K562 (cell line): ENCODE results near the gene GP1BB. TPM values are rescaled to one million over a fixed set of nuclear protein-coding genes. Genes with fewer than 3 reads are reported as not detected.

Source experiments
- CHCHD3 ChIP-seq: fragments of 250-450 bp; sonication (Bioruptor Pico); IDR thresholded peaks from 2 replicates; pipeline ENCODE4 v2.1.2; 2022; ENCODE audit warnings: mild to moderate bottlenecking
- ETV6 ChIP-seq, 3 experiments: fragments of 150-350 bp in 1 of 3; sonication (generic) in 1 of 3; formaldehyde crosslinking in 1 of 3; IDR thresholded peaks; 2 replicates each; pipeline versions ENCODE4 v1.6.1 to v1.8.0; 2014 to 2022; ENCODE audit warnings: borderline replicate concordance in 2 of 3, low read depth in 2 of 3, antibody characterized with exemption in 1 of 3, low read length in 1 of 3, mild to moderate bottlenecking in 1 of 3, missing genetic modification reagents in 1 of 3
- GATAD2A ChIP-seq: fragments of 450-650 bp; IDR thresholded peaks from 2 replicates; pipeline ENCODE4 v1.6.1; 2017
- JUNB ChIP-seq: fragments of 450-650 bp; formaldehyde crosslinking; conservative IDR thresholded peaks from 2 replicates; pipeline ENCODE4 v1.4.0; 2020; ENCODE audit warnings: mild to moderate bottlenecking
- SRF ChIP-seq, 2 experiments: fragments of 250-450, 450-650 bp in 1 of 2; sonication (Bioruptor Pico) in 1 of 2; sonication (generic) in 1 of 2; formaldehyde crosslinking; IDR thresholded peaks; 2 replicates each; pipeline versions ENCODE4 v1.5.0 to v1.5.1; 2020 to 2022; ENCODE audit warnings: mild to moderate bottlenecking in 1 of 2, missing genetic modification reagents in 1 of 2
- ZBTB49 ChIP-seq: sonication (generic); formaldehyde crosslinking; IDR thresholded peaks from 2 replicates; pipeline ENCODE4 v1.8.0; 2022; ENCODE audit warnings: missing genetic modification reagents, mild to moderate bottlenecking, borderline replicate concordance
- ZNF354B ChIP-seq: fragments of 250-450 bp; sonication (Bioruptor Pico); IDR thresholded peaks from 2 replicates; pipeline ENCODE4 v1.4.0; 2020
- ZNF589 ChIP-seq: fragments of 200-800 bp; sonication (Bioruptor generic); IDR thresholded peaks from 2 replicates; pipeline ENCODE4 v1.6.1; 2016; ENCODE audit warnings: low read depth, missing genetic modification characterization, missing compliant biosample characterization
- polyA plus RNA-seq, 8 experiments: library from polyadenylated mRNA; depleted of rRNA in 4 of 8; stranded (reverse) in 5 of 8; unstranded in 3 of 8; fragments of >200 nt; fragmentation: Nextera tagmentation in 2 of 8; fragmentation: Illumina TruSeq in 1 of 8; extraction: Ambion mirVana in 2 of 8; extraction: Trizol in 1 of 8; gene quantifications; 2 replicates each; pipeline versions ENCODE4 v1.2.1 to v1.2.3, GENCODE V29; 2011 to 2014; ENCODE audit warnings: inconsistent platforms in 1 of 8, missing spikeins in 1 of 8
- total RNA-seq, 7 experiments: library from RNA; depleted of rRNA in 6 of 7; stranded (reverse); fragments of >200 nt in 6 of 7; fragmentation: Illumina TruSeq in 2 of 7; extraction: Trizol in 2 of 7; gene quantifications; 2 replicates each; pipeline versions ENCODE4 v1.2.1 to v1.2.3, GENCODE V29; 2011 to 2021; ENCODE audit warnings: low replicate concordance in 1 of 7

The GP1BB gene
- total and polyA plus RNA-seq, 9 of the 15 experiments (the other 6 are each of a cell fraction or from before 2014, with no cell fraction given), result 0.69 to 162 (median 2.8) TPM

- TF ChIP-seq ZNF589 (CRISPR knock-in tag) (peak; percentile 0; the same call in 1 of the 2 replicates), CHCHD3 (CRISPR knock-in tag) (0 out of 2 replicates have a peak, but pooled peaks have one; percentile 42), ETV6 (IDR thresholded peaks at IDR 0.05; ENCODE audit: borderline replicate concordance in 1 of 2, low read depth in 2 of 2, low read length in 1 of 2) (no peak), ETV6 (CRISPR knock-in tag; IDR thresholded peaks at IDR 0.05; ENCODE audit: borderline replicate concordance) (0 out of 2 replicates have a peak, but pooled peaks have one; percentile 40), JUNB (CRISPR knock-in tag) (0 out of 2 replicates have a peak, but pooled peaks have one; percentile 24), ZBTB49 (CRISPR knock-in tag) (0 out of 2 replicates have a peak, but pooled peaks have one; percentile 71), GATAD2A (0 out of 2 replicates have a peak, but pooled peaks have one; percentile 6), SRF (CRISPR knock-in tag; IDR thresholded peaks at IDR 0.05) (peak; percentile 75 to 82; a peak in 3 of 4 replicates), ZNF354B (CRISPR knock-in tag) (0 out of 2 replicates have a peak, but pooled peaks have one; percentile 26)
Measured at GRCh38 chr22:19681863-19682245, 41.5 kb upstream of the GP1BB start (continued).
